COR-L47 (cell line): Measurements from ENCODE around the gene DNAI4.
"Not testable (repeated sequence)": the region's sequence is repeated elsewhere in the genome, so short reads cannot be mapped to it uniquely, and the experiment has no call there.

ENCODE experiments used
- DNase-seq: peaks from one replicate; lab custom pipeline; 2025; lab: John Stamatoyannopoulos, UW

DNAI4 gene

GRCh38 chr1:66924756-66925557 lies at the start of gene DNAI4, which contains the start of gene MIER1:
DNAI4 (minus strand) TSS chr1:66924856; CDS start chr1:66924831, 25 bp downstream.
MIER1 (plus strand) TSS chr1:66924990; CDS start chr1:66925029, 39 bp downstream.
- peak; percentile 98 for DNase-seq

- DNase-seq, result no peak
Measured at GRCh38 chr1:66968574-66968973, 43.9 kb upstream of the DNAI4 start.

- DNase-seq, result not testable (repeated sequence)
Measured at GRCh38 chr1:66966188-66966873, 41.7 kb upstream of the DNAI4 start.

- no peak for DNase-seq
Measured at GRCh38 chr1:66957938-66958337, 33.3 kb upstream of the DNAI4 start.

- DNase-seq, result no peak
Measured at GRCh38 chr1:66954208-66954607, 29.6 kb upstream of the DNAI4 start.

- DNase-seq, result no peak
Measured at GRCh38 chr1:66951513-66951912, 26.9 kb upstream of the DNAI4 start.

- DNase-seq, result no peak
Measured at GRCh38 chr1:66947267-66947666, 22.6 kb upstream of the DNAI4 start.

GRCh38 chr1:66945316-66945715 lies 20.7 kb upstream of the DNAI4 start:
- no peak for DNase-seq

GRCh38 chr1:66944330-66945274 lies 19.9 kb upstream of the DNAI4 start:
- DNase-seq, result no peak

- DNase-seq, result no peak
Measured at GRCh38 chr1:66943361-66943969, 18.8 kb upstream of the DNAI4 start.

- DNase-seq, result no peak
Measured at GRCh38 chr1:66940981-66941380, 16.3 kb upstream of the DNAI4 start.

GRCh38 chr1:66938613-66939012 lies 14.0 kb upstream of the DNAI4 start:
- DNase-seq, result no peak

- DNase-seq, result no peak
Measured at GRCh38 chr1:66937529-66938234, 13.0 kb upstream of the DNAI4 start.

GRCh38 chr1:66933887-66934700 lies 9.4 kb upstream of the DNAI4 start:
- no peak for DNase-seq

- DNase-seq, result no peak
Measured at GRCh38 chr1:66932291-66932690, 7.6 kb upstream of the DNAI4 start.

GRCh38 chr1:66931590-66931989 lies 6.9 kb upstream of the DNAI4 start:
- no peak for DNase-seq

- no peak for DNase-seq
Measured at GRCh38 chr1:66930823-66931174, 6.1 kb upstream of the DNAI4 start.

- DNase-seq, result peak; percentile 94
Measured at GRCh38 chr1:66929999-66930822, 5.6 kb upstream of the DNAI4 start.

- no peak for DNase-seq
Measured at GRCh38 chr1:66929691-66929998, 5.0 kb upstream of the DNAI4 start.
